Osteoblast (primary cell): Measurements from ENCODE around the gene PLCH2. TPM values are rescaled to one million over a fixed set of nuclear protein-coding genes. Genes with fewer than 3 reads are reported as not detected.

Experiments used
- DNase-seq: peaks from one replicate; pipeline ENCODE4 v3.0.0; 2011; ENCODE audit warnings: low spot score, mixed read lengths; ENCODE audit not compliant: insufficient read length; ENCODE audit errors: missing footprints
- H2AFZ ChIP-seq: 2 replicates; pipeline ENCODE4 v1.6.0; 2011; ENCODE audit warnings: mild to moderate bottlenecking, low read length
- H3K27ac ChIP-seq: 2 replicates; pipeline ENCODE4 v1.5.1; 2011; ENCODE audit warnings: mild to moderate bottlenecking, low read depth, low read length, moderate library complexity
- H3K27me3 ChIP-seq: 2 replicates; pipeline ENCODE4 v1.6.0; 2012; ENCODE audit warnings: mild to moderate bottlenecking, control low read depth, inconsistent platforms, low read length, moderate library complexity; ENCODE audit not compliant: insufficient read depth
- H3K36me3 ChIP-seq: 2 replicates; pipeline ENCODE4 v1.5.1; 2011; ENCODE audit warnings: mild to moderate bottlenecking, low read length, control low read depth, moderate library complexity; ENCODE audit not compliant: insufficient read depth
- H3K4me1 ChIP-seq: 2 replicates; pipeline ENCODE4 v1.5.1; 2011; ENCODE audit warnings: mild to moderate bottlenecking, low read length, control low read depth, moderate library complexity; ENCODE audit not compliant: insufficient read depth
- H3K4me2 ChIP-seq: 2 replicates; pipeline ENCODE4 v1.6.0; 2011; ENCODE audit warnings: mild to moderate bottlenecking, low read length; ENCODE audit not compliant: insufficient read depth
- H3K4me3 ChIP-seq: fragments of 200-600 bp; sonication (generic); 3 replicates; pipeline ENCODE4 v1.5.1; 2012; ENCODE audit warnings: mild to moderate bottlenecking, low read length, inconsistent platforms; ENCODE audit not compliant: insufficient read depth
- H3K79me2 ChIP-seq: 2 replicates; pipeline ENCODE4 v1.6.0; 2012; ENCODE audit warnings: mild to moderate bottlenecking, low read length, control low read depth, inconsistent platforms; ENCODE audit not compliant: insufficient read depth
- H3K9me3 ChIP-seq: 2 replicates; pipeline ENCODE4 v1.5.1; 2011; ENCODE audit warnings: low read depth, low read length, control low read depth
- H4K20me1 ChIP-seq: 2 replicates; pipeline ENCODE4 v1.6.0; 2012; ENCODE audit warnings: mild to moderate bottlenecking, low read length, control low read depth; ENCODE audit not compliant: insufficient read depth
- total RNA-seq: library from RNA; depleted of rRNA; stranded (reverse); fragments of >200 nt; gene quantifications from 2 replicates; pipeline ENCODE4 v1.2.3, GENCODE V29; 2012
- TF ChIP-seq, protein P1 (sequence below): IDR thresholded peaks from 2 replicates; pipeline ENCODE4 v1.5.1; 2011; ENCODE audit warnings: mild to moderate bottlenecking, low read depth, low read length, moderate library complexity; ENCODE audit errors: extremely low read depth

PLCH2 gene
- total RNA-seq, 1 donor: under 0.01 TPM

DNA sequence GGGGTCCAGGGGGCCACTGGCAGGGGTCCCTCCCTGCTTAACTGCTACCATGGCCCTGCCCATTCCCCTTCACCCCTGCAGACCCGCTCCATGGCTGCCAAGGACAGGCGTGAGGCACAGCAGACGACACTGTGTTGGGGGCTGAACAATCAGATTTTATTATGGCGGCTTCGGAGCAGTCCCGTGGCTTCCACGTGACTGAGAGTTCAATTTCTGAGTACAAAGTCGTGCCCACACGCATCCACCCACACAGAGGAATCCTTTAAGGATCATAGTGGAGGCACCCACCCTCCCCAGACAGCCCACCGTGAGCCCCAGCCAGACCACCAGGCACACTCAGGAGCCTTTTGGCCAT, 52.5 kb downstream of the PLCH2 start:
- H3K79me2 ChIP-seq: peaks cover 24% of the 10 kb centered on the region
- peaks cover 20% of the 10 kb centered on the region for H3K4me1 ChIP-seq
- peaks cover 30% of the 10 kb centered on the region for H3K27me3 ChIP-seq
- TF ChIP-seq, protein P1, sequence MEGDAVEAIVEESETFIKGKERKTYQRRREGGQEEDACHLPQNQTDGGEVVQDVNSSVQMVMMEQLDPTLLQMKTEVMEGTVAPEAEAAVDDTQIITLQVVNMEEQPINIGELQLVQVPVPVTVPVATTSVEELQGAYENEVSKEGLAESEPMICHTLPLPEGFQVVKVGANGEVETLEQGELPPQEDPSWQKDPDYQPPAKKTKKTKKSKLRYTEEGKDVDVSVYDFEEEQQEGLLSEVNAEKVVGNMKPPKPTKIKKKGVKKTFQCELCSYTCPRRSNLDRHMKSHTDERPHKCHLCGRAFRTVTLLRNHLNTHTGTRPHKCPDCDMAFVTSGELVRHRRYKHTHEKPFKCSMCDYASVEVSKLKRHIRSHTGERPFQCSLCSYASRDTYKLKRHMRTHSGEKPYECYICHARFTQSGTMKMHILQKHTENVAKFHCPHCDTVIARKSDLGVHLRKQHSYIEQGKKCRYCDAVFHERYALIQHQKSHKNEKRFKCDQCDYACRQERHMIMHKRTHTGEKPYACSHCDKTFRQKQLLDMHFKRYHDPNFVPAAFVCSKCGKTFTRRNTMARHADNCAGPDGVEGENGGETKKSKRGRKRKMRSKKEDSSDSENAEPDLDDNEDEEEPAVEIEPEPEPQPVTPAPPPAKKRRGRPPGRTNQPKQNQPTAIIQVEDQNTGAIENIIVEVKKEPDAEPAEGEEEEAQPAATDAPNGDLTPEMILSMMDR: no peak
- no peak for DNase-seq
- no peak overlapping the region for H2AFZ ChIP-seq
- peaks cover 21% of the 10 kb centered on the region for H4K20me1 ChIP-seq
- no peak overlapping the region for H3K27ac ChIP-seq
- no peaks in the 10 kb centered on the region for H3K36me3 ChIP-seq
- no peak overlapping the region for H3K4me3 ChIP-seq
- no peak overlapping the region for H3K4me2 ChIP-seq
- H3K9me3 ChIP-seq: no peaks in the 10 kb centered on the region

DNA sequence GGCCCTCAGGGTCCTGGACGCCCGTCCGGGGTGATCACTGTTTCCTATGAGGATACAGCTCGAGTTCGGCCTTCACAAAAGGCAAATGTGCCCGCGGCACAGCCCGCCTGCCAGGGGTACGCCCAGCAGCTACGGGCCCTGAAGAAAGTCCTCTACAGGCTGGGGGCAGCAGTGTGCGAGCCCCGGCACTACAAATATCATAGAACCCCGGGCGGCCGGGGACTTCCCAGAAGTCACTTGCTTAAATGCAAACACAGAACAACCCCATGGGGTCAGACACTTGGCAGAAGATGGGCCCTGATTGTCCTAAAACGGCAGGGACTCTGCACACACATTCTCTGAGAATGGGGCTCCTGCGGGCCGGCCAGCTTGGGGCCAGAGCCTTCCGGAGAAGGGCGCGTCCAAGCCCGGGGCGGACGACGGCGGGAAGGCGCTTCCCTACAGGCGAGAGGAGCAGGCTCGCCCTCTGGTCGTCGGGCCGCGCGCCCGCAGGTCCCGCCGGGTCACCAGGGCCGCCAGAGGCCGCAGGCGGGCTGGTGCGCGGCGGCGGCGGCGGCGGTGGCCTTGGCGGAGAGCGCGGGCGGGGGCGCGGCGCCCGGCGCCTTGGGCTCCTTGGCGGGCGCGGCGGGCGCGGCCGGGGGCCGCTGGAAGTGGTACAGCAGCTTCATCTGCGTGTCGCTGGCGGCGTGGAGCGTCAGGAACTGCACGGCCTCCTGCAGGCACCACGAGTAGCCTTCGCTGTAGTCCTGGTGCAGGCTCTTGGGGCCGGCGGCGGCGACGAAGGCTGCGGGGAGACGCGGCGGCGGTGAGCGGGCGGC, 53.1 kb downstream of the PLCH2 start:
- peak; percentile 95 for DNase-seq
- H3K4me2 ChIP-seq: no peak overlapping the region
- H2AFZ ChIP-seq: no peak overlapping the region
- H3K27ac ChIP-seq: no peak overlapping the region
- no peak overlapping the region for H3K4me3 ChIP-seq
- peaks cover 19% of the 10 kb centered on the region for H3K4me1 ChIP-seq
- no peaks in the 10 kb centered on the region for H3K36me3 ChIP-seq
- TF ChIP-seq, protein P1: no peak
- no peaks in the 10 kb centered on the region for H3K9me3 ChIP-seq
- peaks cover 30% of the 10 kb centered on the region for H3K27me3 ChIP-seq
- peaks cover 18% of the 10 kb centered on the region for H3K79me2 ChIP-seq
- H4K20me1 ChIP-seq: peaks cover 15% of the 10 kb centered on the region

DNA sequence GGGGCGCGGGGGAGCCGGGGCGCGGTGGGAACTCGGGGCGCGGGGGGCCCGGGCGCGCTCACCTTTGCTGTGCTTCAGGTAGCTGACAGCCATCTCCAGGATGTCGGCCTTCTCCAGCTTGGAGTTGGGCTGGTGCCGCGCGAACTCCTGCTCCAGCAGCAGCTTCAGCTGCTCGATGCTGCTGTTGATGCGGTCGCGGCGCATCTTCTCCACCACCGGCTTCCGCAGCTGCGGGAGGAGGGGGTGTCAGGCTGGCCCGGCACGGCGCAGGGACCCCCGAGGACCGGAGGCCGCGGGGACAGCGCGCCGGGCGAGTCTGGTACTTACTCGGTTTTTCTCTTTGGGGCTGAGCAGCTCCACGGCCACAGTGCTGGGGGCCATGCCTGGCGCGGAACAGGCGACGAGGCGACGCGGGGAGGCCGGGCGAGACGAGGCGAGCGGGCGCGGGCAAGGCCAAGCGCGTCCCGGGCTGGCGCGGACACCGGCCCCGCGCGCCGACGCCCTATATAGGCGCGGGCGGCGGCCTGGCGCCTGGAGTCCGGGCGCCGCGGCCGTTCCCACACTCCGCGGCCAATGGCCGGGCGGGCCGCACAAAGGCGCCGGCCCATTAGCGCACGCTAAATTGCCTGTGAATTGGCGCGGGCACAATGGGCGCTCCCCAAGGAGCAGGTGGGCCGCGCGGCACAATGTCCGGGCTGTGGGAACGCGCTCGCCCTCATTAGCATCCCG, 53.9 kb downstream of the PLCH2 start, which contains the start of gene HES5:
HES5 (minus strand) TSS at position 480 of the 729 bp plus-strand sequence; CDS start at position 381, 99 bp downstream.
- no peak for DNase-seq

More for the DNA sequence above, 53.9 kb downstream of the PLCH2 start, which contains the start of gene HES5:
- H3K4me1 ChIP-seq: peaks cover 15% of the 10 kb centered on the region
- no peak within 1 kb of the TSS for H3K4me2 ChIP-seq
- H2AFZ ChIP-seq: no peak within 1 kb of the TSS
- H3K36me3 ChIP-seq: no peaks in the 10 kb centered on the region
- H3K27ac ChIP-seq: no peak within 1 kb of the TSS
- H3K79me2 ChIP-seq: peaks cover 10% of the 10 kb centered on the region
- H3K27me3 ChIP-seq: peaks cover 30% of the 10 kb centered on the region
- H3K9me3 ChIP-seq: no peaks in the 10 kb centered on the region
- no peak within 1 kb of the TSS for H3K4me3 ChIP-seq
- TF ChIP-seq, protein P1: no peak
- H4K20me1 ChIP-seq: peaks cover 7% of the 10 kb centered on the region
